GM12801 (cell line): Measurements from ENCODE around the gene PPP1R1B.

Experiments
- TF ChIP-seq, protein P1 (sequence below): IDR thresholded peaks from one replicate; pipeline ENCODE4 v1.5.1; 2011; ENCODE audit warnings: control low read depth; ENCODE audit not compliant: insufficient read length; ENCODE audit errors: extremely low read depth

PPP1R1B gene

GRCh38 chr17:39627712-39628516, 1.2 kb downstream of the PPP1R1B start:
- TF ChIP-seq, protein P1, sequence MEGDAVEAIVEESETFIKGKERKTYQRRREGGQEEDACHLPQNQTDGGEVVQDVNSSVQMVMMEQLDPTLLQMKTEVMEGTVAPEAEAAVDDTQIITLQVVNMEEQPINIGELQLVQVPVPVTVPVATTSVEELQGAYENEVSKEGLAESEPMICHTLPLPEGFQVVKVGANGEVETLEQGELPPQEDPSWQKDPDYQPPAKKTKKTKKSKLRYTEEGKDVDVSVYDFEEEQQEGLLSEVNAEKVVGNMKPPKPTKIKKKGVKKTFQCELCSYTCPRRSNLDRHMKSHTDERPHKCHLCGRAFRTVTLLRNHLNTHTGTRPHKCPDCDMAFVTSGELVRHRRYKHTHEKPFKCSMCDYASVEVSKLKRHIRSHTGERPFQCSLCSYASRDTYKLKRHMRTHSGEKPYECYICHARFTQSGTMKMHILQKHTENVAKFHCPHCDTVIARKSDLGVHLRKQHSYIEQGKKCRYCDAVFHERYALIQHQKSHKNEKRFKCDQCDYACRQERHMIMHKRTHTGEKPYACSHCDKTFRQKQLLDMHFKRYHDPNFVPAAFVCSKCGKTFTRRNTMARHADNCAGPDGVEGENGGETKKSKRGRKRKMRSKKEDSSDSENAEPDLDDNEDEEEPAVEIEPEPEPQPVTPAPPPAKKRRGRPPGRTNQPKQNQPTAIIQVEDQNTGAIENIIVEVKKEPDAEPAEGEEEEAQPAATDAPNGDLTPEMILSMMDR: no peak

DNA sequence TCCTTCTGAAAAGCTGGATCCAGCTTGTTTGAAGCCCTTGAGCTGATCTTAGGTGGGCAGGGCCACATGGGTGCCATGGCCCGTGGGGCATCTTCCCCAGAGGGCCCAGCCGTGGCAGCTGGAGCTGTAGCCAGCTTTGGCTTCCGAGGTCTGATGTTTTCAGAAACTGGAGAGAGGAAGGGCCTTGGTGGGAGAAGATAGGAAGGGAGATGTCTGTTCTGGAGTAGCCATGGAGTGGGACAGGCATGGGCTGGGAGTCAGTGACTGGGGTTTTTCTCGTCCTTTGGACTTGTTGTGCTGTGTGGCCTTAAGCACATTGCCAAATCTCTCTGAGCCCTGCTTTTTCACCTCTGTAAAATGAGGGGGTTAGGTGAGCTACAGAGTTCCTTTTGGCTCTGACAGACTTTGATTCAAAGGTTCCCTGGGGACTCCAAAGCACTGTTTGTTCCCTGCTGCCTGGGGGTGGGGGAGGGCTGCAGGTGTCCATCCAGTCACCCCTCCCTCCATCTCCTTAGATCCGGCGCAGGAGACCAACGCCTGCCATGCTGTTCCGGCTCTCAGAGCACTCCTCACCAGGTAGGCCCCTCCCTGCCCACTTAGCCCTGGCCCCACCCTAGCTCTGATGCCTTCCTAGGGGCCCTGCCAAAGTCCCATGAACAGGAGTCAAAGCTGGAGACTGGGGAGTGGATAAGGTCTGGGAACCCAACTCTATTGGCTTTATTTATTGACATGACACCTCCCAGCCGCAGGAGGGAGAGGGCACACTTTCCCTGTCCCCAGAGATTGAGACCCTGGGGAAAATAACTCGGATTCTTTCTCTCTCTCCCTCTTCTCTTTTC, 2.1 kb downstream of the PPP1R1B start:
- TF ChIP-seq, protein P1: no peak

GRCh38 chr17:39629494-39629880, 2.7 kb downstream of the PPP1R1B start:
- TF ChIP-seq, protein P1: no peak

DNA sequence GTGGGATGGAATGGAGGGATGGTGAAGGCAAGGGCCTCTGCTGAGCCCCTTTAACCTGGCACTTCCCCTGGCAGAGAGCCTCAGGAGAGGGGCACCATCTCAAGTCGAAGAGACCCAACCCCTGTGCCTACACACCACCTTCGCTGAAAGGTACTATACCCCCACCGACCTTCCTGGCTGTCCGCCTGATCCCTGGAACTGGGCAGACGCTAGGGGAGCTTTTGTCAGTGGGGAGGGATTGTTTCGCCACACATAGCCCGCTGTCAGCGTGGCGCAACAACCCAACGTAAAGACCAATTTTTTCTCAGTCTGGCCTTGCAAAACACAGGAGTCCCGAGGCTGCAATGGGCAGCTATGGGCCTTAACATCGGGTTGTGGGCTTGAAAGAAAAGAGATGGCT, 3.1 kb downstream of the PPP1R1B start:
- TF ChIP-seq, protein P1: no peak

DNA sequence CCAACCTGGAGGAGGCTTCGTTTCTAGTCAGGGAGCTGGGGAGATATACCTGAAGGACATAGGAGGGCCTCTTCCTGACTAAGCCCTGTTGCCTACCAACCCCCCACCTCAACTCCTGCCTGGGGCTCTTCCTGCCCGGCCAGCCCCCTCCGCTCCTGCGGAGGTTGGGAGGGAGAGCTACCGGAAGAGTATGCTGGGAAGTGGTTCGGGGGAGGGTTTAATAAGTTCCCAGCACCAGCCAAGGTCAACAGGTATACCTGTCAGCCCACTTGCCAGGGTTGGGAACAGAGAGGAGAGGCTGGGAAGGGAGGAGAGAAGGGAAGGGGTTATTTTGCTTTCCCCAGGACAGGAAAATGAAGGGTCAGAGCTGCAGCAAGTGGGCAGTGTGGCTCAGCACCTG, 4.7 kb downstream of the PPP1R1B start:
- TF ChIP-seq, protein P1: no peak

- TF ChIP-seq, protein P1: no peak
Measured at GRCh38 chr17:39632153-39632941, 5.6 kb downstream of the PPP1R1B start.
